GM21619 (cell line): Measurements from ENCODE around the gene RORC.

Experiments used
- ATAC-seq: cut with Tn5 transposase; IDR thresholded peaks from one replicate; pipeline ENCODE4 v1.9.1; 2021; ENCODE audit not compliant: unreplicated experiment

The RORC gene

GRCh38 chr1:151849126-151849525, 17.5 kb upstream of the RORC start:
- ATAC-seq, result no peak

GRCh38 chr1:151847867-151848596, 16.4 kb upstream of the RORC start:
- ATAC-seq, result no peak

GRCh38 chr1:151846686-151847237, 15.2 kb upstream of the RORC start:
- no peak for ATAC-seq

GRCh38 chr1:151846062-151846568, 14.5 kb upstream of the RORC start:
- ATAC-seq, result no peak

GRCh38 chr1:151843398-151843797, 11.8 kb upstream of the RORC start:
- ATAC-seq, result no peak

GRCh38 chr1:151841141-151841540, 9.5 kb upstream of the RORC start:
- no peak for ATAC-seq

- ATAC-seq, result no peak
Measured at GRCh38 chr1:151840421-151840820, 8.8 kb upstream of the RORC start.

GRCh38 chr1:151839457-151840403, 8.1 kb upstream of the RORC start, which contains the start of gene C2CD4D:
Gene C2CD4D, minus strand, starts transcription at chr1:151839820. Its CDS starts 831 bp downstream, at chr1:151838989.
- ATAC-seq, result no peak

GRCh38 chr1:151839082-151839412, 7.4 kb upstream of the RORC start:
- no peak for ATAC-seq

GRCh38 chr1:151838222-151839081, 6.8 kb upstream of the RORC start:
- ATAC-seq, result no peak

GRCh38 chr1:151837884-151838221, 6.3 kb upstream of the RORC start:
- ATAC-seq, result no peak

GRCh38 chr1:151837197-151837596, 5.6 kb upstream of the RORC start:
- ATAC-seq, result no peak

GRCh38 chr1:151835596-151835995, 4.0 kb upstream of the RORC start:
- no peak for ATAC-seq

GRCh38 chr1:151834239-151834638, 2.6 kb upstream of the RORC start:
- no peak for ATAC-seq

GRCh38 chr1:151833172-151833900, 1.7 kb upstream of the RORC start:
- ATAC-seq, result no peak

- ATAC-seq, result no peak
Measured at GRCh38 chr1:151832318-151832980, 847 bp upstream of the RORC start.

- ATAC-seq, result no peak
Measured at GRCh38 chr1:151831256-151831591, 378 bp downstream of the RORC start.

GRCh38 chr1:151830055-151830454, 1.5 kb downstream of the RORC start:
- no peak for ATAC-seq

- no peak for ATAC-seq
Measured at GRCh38 chr1:151829352-151830046, 2.1 kb downstream of the RORC start.
